Stimulated activated CD4-positive, alpha-beta T cell treated with anti-CD3 and anti-CD28 coated beads, TNF-alpha, amount 100 ng/mL, for 24 hours (primary cell): ENCODE data around the gene GDE1.

Experiments
- DNase-seq, 3 experiments: peaks; one replicate each; pipeline ENCODE4 v3.0.0-alpha.2; 2020; ENCODE audit warnings: low read depth in 3 of 3

The GDE1 gene

GRCh38 chr16:19523559-19524355 lies 1.9 kb upstream of the GDE1 start, which contains the start of gene CCP110:
CCP110 (plus strand) TSS chr16:19523942; CDS start chr16:19527882, 3,940 bp downstream.
- peak; percentile 91 to 95 (median 93) for DNase-seq

- no peak for DNase-seq
Observed at GRCh38 chr16:19523184-19523558, 1.3 kb upstream of the GDE1 start.

GRCh38 chr16:19522760-19523159 lies 862 bp upstream of the GDE1 start:
- no peak for DNase-seq

GRCh38 chr16:19522397-19522732 lies 467 bp upstream of the GDE1 start:
- no peak for DNase-seq

- DNase-seq, result peak in 1 of 3 experiments; percentile 16
Observed at GRCh38 chr16:19520861-19521331, 1.0 kb downstream of the GDE1 start.

GRCh38 chr16:19518388-19518787 lies 3.5 kb downstream of the GDE1 start:
- no peak for DNase-seq

- no peak for DNase-seq
Observed at GRCh38 chr16:19517424-19518089, 4.3 kb downstream of the GDE1 start.

- DNase-seq, result no peak
Observed at GRCh38 chr16:19515757-19516156, 6.1 kb downstream of the GDE1 start.

GRCh38 chr16:19513377-19514053 lies 8.4 kb downstream of the GDE1 start:
- no peak for DNase-seq

GRCh38 chr16:19512297-19512696 lies 9.6 kb downstream of the GDE1 start:
- no peak for DNase-seq

GRCh38 chr16:19507867-19508266 lies 14.0 kb downstream of the GDE1 start:
- no peak for DNase-seq

GRCh38 chr16:19506965-19507364 lies 14.9 kb downstream of the GDE1 start:
- no peak for DNase-seq

- no peak for DNase-seq
Observed at GRCh38 chr16:19505600-19506303, 16.1 kb downstream of the GDE1 start.

- DNase-seq, result no peak
Observed at GRCh38 chr16:19503461-19504075, 18.3 kb downstream of the GDE1 start.

- DNase-seq, result peak; percentile 42 to 58 (median 43)
Observed at GRCh38 chr16:19502395-19503131, 19.3 kb downstream of the GDE1 start.

- DNase-seq, result no peak
Observed at GRCh38 chr16:19499481-19499880, 22.4 kb downstream of the GDE1 start.

- DNase-seq, result no peak
Observed at GRCh38 chr16:19499006-19499405, 22.9 kb downstream of the GDE1 start.

- DNase-seq, result no peak
Observed at GRCh38 chr16:19497176-19497575, 24.7 kb downstream of the GDE1 start.

GRCh38 chr16:19490619-19491018 lies 31.3 kb downstream of the GDE1 start:
- DNase-seq, result no peak

GRCh38 chr16:19488213-19488640 lies 33.7 kb downstream of the GDE1 start:
- DNase-seq, result no peak
